ENCODE data around the gene SMPD3.

DNA sequence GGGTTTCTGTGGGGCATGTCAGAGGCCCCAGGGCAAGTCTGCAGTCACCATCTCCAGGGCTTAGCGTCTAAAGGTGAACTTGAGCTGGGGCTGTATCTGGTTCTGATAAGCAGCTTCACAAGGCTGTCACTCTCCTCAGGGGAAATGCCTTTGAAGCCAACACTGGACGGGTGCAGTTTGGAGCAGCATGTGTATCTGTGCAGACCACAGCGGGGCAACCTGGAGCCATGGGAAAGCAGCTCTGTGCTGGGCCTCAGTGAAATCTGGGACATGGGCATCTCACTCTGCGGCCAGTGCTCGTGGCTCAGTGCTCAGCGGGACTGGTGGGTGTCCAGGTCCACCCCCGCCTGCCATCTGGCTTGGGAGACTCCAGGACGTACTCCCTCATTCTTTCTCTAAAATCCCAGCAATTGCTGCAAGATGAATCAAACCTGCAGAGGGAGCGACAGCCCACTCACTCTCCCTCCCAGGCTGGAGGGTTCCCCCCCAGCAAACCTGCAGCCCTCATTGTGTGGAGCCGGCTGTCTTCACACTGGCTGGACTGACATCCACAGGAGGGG is 74.0 kb downstream of the SMPD3 start:
- TF ChIP-seq, protein P1, sequence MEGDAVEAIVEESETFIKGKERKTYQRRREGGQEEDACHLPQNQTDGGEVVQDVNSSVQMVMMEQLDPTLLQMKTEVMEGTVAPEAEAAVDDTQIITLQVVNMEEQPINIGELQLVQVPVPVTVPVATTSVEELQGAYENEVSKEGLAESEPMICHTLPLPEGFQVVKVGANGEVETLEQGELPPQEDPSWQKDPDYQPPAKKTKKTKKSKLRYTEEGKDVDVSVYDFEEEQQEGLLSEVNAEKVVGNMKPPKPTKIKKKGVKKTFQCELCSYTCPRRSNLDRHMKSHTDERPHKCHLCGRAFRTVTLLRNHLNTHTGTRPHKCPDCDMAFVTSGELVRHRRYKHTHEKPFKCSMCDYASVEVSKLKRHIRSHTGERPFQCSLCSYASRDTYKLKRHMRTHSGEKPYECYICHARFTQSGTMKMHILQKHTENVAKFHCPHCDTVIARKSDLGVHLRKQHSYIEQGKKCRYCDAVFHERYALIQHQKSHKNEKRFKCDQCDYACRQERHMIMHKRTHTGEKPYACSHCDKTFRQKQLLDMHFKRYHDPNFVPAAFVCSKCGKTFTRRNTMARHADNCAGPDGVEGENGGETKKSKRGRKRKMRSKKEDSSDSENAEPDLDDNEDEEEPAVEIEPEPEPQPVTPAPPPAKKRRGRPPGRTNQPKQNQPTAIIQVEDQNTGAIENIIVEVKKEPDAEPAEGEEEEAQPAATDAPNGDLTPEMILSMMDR (IDR thresholded peaks at IDR 0.05; ENCODE audit: low read depth, low read length): no peak
- no peak for TF ChIP-seq EZH2phosphoT487 (IDR thresholded peaks at IDR 0.05; ENCODE audit: low read depth)
